ENCODE results near the gene RHO. TPM values are rescaled to one million over a fixed set of nuclear protein-coding genes. Genes with fewer than 3 reads are reported as not detected.

RHO gene
- total and polyA plus RNA-seq, 2 experiments from 2014 or later, result not detected

GRCh38 chr3:129518581-129518980, 9.9 kb upstream of the RHO start:
- H3K4me1 ChIP-seq (ENCODE audit: low read depth), result peaks cover 6% of the 10 kb centered on the region
- H3K9me3 ChIP-seq (ENCODE audit: low read depth), result no peaks in the 10 kb centered on the region
- no peaks in the 10 kb centered on the region for H3K36me3 ChIP-seq
- no peaks in the 10 kb centered on the region for H3K27me3 ChIP-seq
- no peak overlapping the region for H3K27ac ChIP-seq
- no peak for DNase-seq (ENCODE audit: low read depth in 1 of 2, low spot score in 1 of 2)
- no peak overlapping the region for H3K4me3 ChIP-seq
- TF ChIP-seq, protein P1, sequence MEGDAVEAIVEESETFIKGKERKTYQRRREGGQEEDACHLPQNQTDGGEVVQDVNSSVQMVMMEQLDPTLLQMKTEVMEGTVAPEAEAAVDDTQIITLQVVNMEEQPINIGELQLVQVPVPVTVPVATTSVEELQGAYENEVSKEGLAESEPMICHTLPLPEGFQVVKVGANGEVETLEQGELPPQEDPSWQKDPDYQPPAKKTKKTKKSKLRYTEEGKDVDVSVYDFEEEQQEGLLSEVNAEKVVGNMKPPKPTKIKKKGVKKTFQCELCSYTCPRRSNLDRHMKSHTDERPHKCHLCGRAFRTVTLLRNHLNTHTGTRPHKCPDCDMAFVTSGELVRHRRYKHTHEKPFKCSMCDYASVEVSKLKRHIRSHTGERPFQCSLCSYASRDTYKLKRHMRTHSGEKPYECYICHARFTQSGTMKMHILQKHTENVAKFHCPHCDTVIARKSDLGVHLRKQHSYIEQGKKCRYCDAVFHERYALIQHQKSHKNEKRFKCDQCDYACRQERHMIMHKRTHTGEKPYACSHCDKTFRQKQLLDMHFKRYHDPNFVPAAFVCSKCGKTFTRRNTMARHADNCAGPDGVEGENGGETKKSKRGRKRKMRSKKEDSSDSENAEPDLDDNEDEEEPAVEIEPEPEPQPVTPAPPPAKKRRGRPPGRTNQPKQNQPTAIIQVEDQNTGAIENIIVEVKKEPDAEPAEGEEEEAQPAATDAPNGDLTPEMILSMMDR (IDR thresholded peaks at IDR 0.05; ENCODE audit: low read depth, low read length), result no peak

DNA sequence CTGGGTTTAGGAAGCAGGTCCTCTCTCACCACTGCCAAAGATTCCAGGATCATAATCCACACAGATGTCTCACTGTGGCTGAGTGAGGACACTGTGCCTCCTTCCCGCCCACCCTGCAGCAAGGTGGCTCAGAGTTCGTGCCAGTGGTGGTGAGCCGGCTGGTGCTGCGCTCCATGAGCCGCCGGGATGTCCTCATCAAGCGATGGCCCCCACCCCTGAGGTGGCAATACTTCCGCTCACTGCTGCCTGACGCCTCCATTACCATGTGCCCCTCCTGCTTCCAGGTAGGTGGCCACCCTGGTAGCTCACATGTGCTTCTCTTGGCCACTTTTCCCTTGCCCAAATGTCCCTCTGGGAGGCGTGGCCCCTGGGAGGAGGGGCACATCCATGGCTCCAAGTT, 9.0 kb upstream of the RHO start:
- no peak for DNase-seq (ENCODE audit: low read depth in 1 of 2, low spot score in 1 of 2)
- H3K27ac ChIP-seq, result no peak overlapping the region
- no peaks in the 10 kb centered on the region for H3K4me1 ChIP-seq (ENCODE audit: low read depth)
- TF ChIP-seq, protein P1 (IDR thresholded peaks at IDR 0.05; ENCODE audit: low read depth, low read length), result no peak
- no peaks in the 10 kb centered on the region for H3K9me3 ChIP-seq (ENCODE audit: low read depth)
- H3K27me3 ChIP-seq, result no peaks in the 10 kb centered on the region
- H3K4me3 ChIP-seq, result no peak overlapping the region
- no peaks in the 10 kb centered on the region for H3K36me3 ChIP-seq

DNA sequence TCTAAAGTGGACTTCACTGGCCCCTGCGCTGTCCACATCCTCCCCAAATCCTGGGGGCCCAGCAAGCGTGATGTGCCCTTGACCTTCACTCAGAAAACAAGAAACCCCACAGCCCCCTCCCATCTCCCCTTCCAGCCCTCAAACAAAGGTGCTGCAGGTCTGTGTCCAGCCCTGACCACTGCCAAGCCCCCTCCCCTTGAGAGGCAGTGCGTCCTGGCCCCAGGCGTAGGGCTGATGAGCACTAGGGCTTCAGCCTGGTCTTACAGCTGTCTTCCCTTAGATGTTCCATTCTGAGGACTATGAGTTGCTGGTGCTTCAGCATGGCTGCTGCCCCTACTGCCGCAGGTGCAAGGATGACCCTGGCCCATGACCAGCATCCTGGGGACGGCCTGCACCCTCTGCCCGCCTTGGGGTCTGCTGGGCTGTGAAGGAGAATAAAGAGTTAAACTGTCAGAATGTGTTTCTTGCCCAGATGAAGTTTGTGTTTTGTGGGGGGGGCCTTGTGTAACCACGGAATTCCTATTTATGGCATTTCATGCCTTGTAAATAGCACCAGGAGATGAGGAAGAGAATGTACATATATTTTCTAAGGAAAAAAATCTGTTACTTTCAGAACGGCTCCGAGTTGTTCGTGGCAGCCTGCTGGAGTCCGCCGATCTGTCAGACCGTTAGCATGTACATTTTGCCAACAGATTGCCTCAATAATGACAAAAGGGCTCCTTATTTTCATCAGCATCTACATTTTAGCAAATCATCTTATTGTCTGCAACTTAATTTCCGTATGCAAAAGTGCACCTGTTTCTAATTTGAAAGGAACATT, 8.3 kb upstream of the RHO start:
- no peaks in the 10 kb centered on the region for H3K4me1 ChIP-seq (ENCODE audit: low read depth)
- TF ChIP-seq, protein P1 (IDR thresholded peaks at IDR 0.05; ENCODE audit: low read depth, low read length), result no peak
- no peak for DNase-seq (ENCODE audit: low read depth in 1 of 2, low spot score in 1 of 2)
- no peaks in the 10 kb centered on the region for H3K36me3 ChIP-seq
- no peak overlapping the region for H3K27ac ChIP-seq
- no peak overlapping the region for H3K4me3 ChIP-seq
- no peaks in the 10 kb centered on the region for H3K9me3 ChIP-seq (ENCODE audit: low read depth)
- no peaks in the 10 kb centered on the region for H3K27me3 ChIP-seq

DNA sequence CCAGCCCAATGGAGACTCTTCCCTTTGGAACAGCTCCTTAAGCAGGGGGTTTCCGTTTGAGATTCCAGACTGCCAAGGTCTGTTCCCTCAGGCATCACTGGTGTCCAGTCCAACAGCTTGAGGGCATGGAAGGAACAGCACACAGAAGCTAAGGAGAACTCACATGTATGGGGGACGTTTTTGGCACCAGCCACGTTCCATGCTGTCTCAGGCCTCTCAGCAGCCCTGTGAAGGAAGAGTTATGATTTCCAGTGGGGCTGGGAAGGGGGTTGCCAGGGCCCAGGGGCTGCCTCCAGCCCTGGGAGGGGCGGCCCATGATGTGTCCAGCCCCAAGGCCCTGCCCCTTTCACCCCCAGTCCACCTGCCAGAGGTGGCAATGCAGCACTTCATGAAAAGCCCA, 7.5 kb upstream of the RHO start:
- no peaks in the 10 kb centered on the region for H3K4me1 ChIP-seq (ENCODE audit: low read depth)

DNA sequence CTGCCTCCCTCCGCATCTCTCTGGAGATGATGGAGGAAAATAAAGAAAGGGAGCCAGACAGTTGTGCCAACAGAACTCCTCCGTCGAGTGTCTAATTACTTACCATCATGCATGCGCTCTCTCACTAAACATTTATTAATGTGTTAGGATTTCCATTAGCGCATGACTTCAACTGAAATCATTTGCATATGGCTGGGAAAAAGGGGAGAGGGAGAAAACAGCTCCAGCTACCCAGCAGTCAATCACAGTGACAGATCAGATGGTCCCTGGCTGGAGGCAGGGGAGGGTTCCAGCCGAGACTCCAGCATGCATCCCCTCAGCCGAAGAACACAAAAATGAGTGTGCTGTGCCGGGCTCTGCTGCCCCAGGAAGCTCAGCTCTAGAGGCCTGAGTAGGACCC, 6.8 kb upstream of the RHO start:
- H3K4me1 ChIP-seq (ENCODE audit: low read depth), result no peaks in the 10 kb centered on the region
- no peak overlapping the region for H3K27ac ChIP-seq
- H3K36me3 ChIP-seq, result no peaks in the 10 kb centered on the region
- H3K9me3 ChIP-seq (ENCODE audit: low read depth), result no peaks in the 10 kb centered on the region
- no peak overlapping the region for H3K4me3 ChIP-seq
- TF ChIP-seq, protein P1 (IDR thresholded peaks at IDR 0.05; ENCODE audit: low read depth, low read length), result no peak
- no peaks in the 10 kb centered on the region for H3K27me3 ChIP-seq
- no peak for DNase-seq (ENCODE audit: low read depth in 1 of 2, low spot score in 1 of 2)

More for the DNA sequence above, 7.5 kb upstream of the RHO start:
- Histone ChIP-seq H3K27me3 (no peaks in the 10 kb centered on the region), H3K36me3 (no peaks in the 10 kb centered on the region), H3K4me3 (no peak overlapping the region), H3K27ac (no peak overlapping the region), H3K9me3 (ENCODE audit: low read depth) (no peaks in the 10 kb centered on the region)
- TF ChIP-seq, protein P1 (IDR thresholded peaks at IDR 0.05; ENCODE audit: low read depth, low read length), result no peak
- DNase-seq (ENCODE audit: low read depth in 1 of 2, low spot score in 1 of 2), result no peak

Measured in cardiac muscle cell (in vitro differentiated cells and primary cell).